Body of pancreas (tissue), 4 donors: ENCODE data around the gene ZNF638. TPM values are rescaled to one million over a fixed set of nuclear protein-coding genes. Genes with fewer than 3 reads are reported as not detected.

Experiments
- ATAC-seq: fragments of 150-250 bp; one replicate; pipeline ENCODE4 v1.9.1; 2016
- DNase-seq, 4 donors: peaks; one replicate each; pipeline ENCODE4 v3.0.0-alpha.2; 2019
- H3K27ac ChIP-seq, 4 donors: fragments of 200-600 bp; sonication (generic); 1 replicate in 3 of 4; 2 replicates in 1 of 4; pipeline versions ENCODE4 v1.5.1 to v1.6.1; 2016 to 2019; ENCODE audit warnings: mild to moderate bottlenecking in 1 of 4, mixed read lengths in 1 of 4, moderate library complexity in 1 of 4
- H3K27me3 ChIP-seq, 2 donors: fragments of 200-600 bp; sonication (generic); one replicate each; pipeline ENCODE4 v1.6.0; 2016; ENCODE audit warnings: mild to moderate bottlenecking in 1 of 2
- H3K36me3 ChIP-seq, 2 donors: fragments of 200-600 bp; sonication (generic); replicated peaks in 1 of 2; 2 replicates each; pipeline ENCODE4 v1.5.1; 2016; ENCODE audit warnings: low read depth in 2 of 2; ENCODE audit not compliant: insufficient read depth in 1 of 2
- H3K4me1 ChIP-seq: fragments of 200-600 bp; sonication (generic); one replicate; pipeline ENCODE4 v1.6.0; 2016
- H3K4me3 ChIP-seq, 2 donors: fragments of 200-600 bp; sonication (generic); 1 replicate in 1 of 2; 2 replicates in 1 of 2; pipeline ENCODE4 v1.5.1; 2016 to 2019
- H3K9me3 ChIP-seq, 3 donors: fragments of 200-600 bp; sonication (generic); 1 replicate in 2 of 3; 2 replicates in 1 of 3; pipeline ENCODE4 v1.5.1; 2016
- POLR2A ChIP-seq, 3 donors: fragments of 450-650 bp; IDR thresholded peaks; one replicate each; pipeline ENCODE4 v1.6.1; 2016; ENCODE audit warnings: antibody characterized with exemption in 3 of 3, mild to moderate bottlenecking in 2 of 3
- WGBS, 2 donors: methylation state at CpG; one replicate each; pipeline ENCODE4 v1.1.5; 2017; 5-methylcytosine and 5-hydroxymethylcytosine counted together
- intact Hi-C: fragments of 100-400 bp; cut with DNase I; formaldehyde crosslinking; loops from one replicate; pipeline ENCODE4 v1.15.1; 2023
- total RNA-seq, 2 donors: library from RNA; depleted of rRNA; stranded (reverse); fragments of >200 nt; gene quantifications; one replicate each; pipeline ENCODE4 v1.1.0, GENCODE V29; 2016
- TF ChIP-seq, protein P1 (sequence below), 7 experiments: fragments of 450-650 bp in 4 of 7; fragments of 200-600 bp in 3 of 7; sonication (generic) in 3 of 7; IDR thresholded peaks; one replicate each; pipeline ENCODE4 v1.5.1; 2016 to 2019; ENCODE audit warnings: antibody characterized with exemption in 7 of 7

The ZNF638 gene
- total RNA-seq, 2 donors from 2014 or later = 108 to 146 TPM

GRCh38 chr2:71348302-71348701, 16.7 kb downstream of the ZNF638 start:
- peaks cover 0 to 10% of the 10 kb centered on the region in 2 donors for H3K36me3 ChIP-seq
- no peak overlapping the region for H3K27ac ChIP-seq
- no peak for DNase-seq
- H3K9me3 ChIP-seq = no peaks in the 10 kb centered on the region
- intact Hi-C loops = no loop called here
- peaks cover 10% of the 10 kb centered on the region for H3K4me1 ChIP-seq
- whole genome bisulfite sequencing, 2 donors = 94 to 95% methylated on average over 3 of the region's 3 CpGs
- no peak overlapping the region for H3K4me3 ChIP-seq
- H3K27me3 ChIP-seq = no peaks in the 10 kb centered on the region
- TF ChIP-seq, protein P1, sequence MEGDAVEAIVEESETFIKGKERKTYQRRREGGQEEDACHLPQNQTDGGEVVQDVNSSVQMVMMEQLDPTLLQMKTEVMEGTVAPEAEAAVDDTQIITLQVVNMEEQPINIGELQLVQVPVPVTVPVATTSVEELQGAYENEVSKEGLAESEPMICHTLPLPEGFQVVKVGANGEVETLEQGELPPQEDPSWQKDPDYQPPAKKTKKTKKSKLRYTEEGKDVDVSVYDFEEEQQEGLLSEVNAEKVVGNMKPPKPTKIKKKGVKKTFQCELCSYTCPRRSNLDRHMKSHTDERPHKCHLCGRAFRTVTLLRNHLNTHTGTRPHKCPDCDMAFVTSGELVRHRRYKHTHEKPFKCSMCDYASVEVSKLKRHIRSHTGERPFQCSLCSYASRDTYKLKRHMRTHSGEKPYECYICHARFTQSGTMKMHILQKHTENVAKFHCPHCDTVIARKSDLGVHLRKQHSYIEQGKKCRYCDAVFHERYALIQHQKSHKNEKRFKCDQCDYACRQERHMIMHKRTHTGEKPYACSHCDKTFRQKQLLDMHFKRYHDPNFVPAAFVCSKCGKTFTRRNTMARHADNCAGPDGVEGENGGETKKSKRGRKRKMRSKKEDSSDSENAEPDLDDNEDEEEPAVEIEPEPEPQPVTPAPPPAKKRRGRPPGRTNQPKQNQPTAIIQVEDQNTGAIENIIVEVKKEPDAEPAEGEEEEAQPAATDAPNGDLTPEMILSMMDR (IDR thresholded peaks at IDR 0.05) = no peak
- TF ChIP-seq POLR2A (IDR thresholded peaks at IDR 0.05) = no peak
- ATAC-seq = no peak

DNA sequence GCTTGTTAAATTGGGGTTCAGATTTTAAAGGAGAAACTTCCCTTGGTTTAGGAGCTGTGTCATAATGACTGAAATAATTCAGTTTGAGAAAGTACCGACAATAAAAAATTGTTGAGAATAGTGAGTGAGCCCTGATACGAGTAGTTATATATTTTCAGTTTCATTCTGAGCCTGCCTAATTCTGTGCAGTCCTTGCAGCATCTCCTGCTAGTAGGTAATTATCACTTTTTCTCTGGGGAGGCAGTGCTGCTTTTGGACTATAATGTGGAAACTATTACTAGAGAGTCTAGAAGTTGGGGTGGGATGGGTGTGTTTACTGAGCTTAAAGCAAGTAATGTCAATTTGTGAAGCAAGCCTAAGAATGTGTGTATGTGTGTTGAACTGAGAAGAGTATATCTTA, 21.7 kb downstream of the ZNF638 start:
- H3K27ac ChIP-seq = no peak overlapping the region
- TF ChIP-seq, protein P1 (IDR thresholded peaks at IDR 0.05) = no peak
- no peak for TF ChIP-seq POLR2A (IDR thresholded peaks at IDR 0.05)
- no peaks in the 10 kb centered on the region for H3K27me3 ChIP-seq
- ATAC-seq = no peak
- 75 to 98% methylated on average over 2 of the region's 2 CpGs for WGBS, 2 donors
- no peaks in the 10 kb centered on the region for H3K9me3 ChIP-seq
- no peak overlapping the region for H3K4me3 ChIP-seq
- no peak for DNase-seq
- H3K4me1 ChIP-seq = peaks cover 10% of the 10 kb centered on the region
- intact Hi-C loops = no loop called here
- peaks cover 0 to 15% of the 10 kb centered on the region in 2 donors for H3K36me3 ChIP-seq

DNA sequence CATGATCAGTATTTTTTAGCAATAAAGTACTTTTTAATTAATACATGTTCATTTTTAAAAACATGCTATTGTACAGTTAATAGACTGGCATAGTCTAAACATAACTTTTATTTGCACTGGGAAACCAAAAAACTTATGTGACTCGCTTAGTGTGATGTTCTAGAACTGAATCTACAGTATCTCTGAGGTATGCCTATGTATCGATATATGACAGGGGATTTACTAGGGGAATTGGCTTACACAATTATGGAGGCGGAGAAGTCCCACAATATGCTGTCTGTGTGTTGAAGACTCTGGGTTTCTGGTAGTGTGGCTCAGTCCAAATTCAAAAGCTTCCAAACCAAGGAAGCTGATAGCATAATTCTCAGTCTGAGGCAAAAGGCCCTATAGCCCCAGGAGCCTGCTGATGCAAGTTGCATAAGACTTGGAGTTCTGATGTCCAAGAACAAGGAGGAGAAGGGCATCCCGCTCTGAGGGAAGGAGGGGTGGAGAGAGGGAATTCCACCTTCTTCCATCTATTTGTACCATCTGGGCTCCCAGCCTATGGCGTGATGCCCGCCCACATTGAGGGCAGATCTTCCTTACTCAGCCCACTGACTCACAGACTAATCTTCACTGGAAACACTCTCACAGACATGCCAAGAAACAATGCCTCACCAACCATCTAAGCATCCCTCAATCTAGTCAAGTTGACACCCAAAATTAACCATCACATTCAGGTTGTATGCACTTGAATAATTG, 27.5 kb downstream of the ZNF638 start:
- no peak overlapping the region for H3K4me3 ChIP-seq
- intact Hi-C loops = no loop called here
- peaks cover 0 to 19% of the 10 kb centered on the region in 2 donors for H3K36me3 ChIP-seq

DNA sequence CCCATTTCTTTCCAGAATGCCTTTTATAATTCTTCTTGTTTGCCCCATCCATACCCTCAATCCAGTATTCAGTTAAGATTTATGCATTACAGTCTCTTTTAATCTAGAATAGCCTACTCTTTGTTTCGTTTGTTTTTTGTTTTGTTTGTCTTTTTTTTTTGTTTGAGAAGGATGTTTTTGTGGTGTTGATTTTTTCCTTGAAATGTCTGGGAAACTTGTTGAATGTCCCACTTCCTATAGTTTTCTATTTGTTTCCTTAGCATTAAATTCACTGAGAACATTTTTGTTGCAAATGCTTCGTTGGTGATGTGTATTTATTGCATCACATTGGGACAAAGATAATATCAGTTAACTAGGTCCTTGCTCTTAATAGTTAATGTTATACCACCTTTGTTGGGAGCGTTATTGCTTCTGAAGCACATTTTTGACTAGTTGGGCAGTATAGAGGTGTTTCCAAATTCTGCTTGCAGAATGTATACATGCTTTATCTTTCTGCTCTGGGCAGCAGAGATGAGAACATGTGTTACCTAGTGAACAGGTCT, 28.9 kb downstream of the ZNF638 start:
- 59 to 80% methylated on average over 3 of the region's 3 CpGs for WGBS, 2 donors
- DNase-seq = no peak
- H3K9me3 ChIP-seq = no peaks in the 10 kb centered on the region
- TF ChIP-seq, protein P1 (IDR thresholded peaks at IDR 0.05) = no peak
- no peak for TF ChIP-seq POLR2A (IDR thresholded peaks at IDR 0.05)
- H3K27ac ChIP-seq = no peak overlapping the region
- H3K4me1 ChIP-seq = no peaks in the 10 kb centered on the region
- H3K4me3 ChIP-seq = no peak overlapping the region
- H3K36me3 ChIP-seq = peaks cover 3 to 19% of the 10 kb centered on the region in 2 donors
- ATAC-seq = no peak
- intact Hi-C loops = no loop called here
- H3K27me3 ChIP-seq = no peaks in the 10 kb centered on the region

More for the DNA sequence above, 27.5 kb downstream of the ZNF638 start:
- no peak for TF ChIP-seq POLR2A (IDR thresholded peaks at IDR 0.05)
- TF ChIP-seq, protein P1 (IDR thresholded peaks at IDR 0.05) = no peak
- Histone ChIP-seq H3K9me3 (no peaks in the 10 kb centered on the region), H3K4me1 (no peaks in the 10 kb centered on the region), H3K27me3 (no peaks in the 10 kb centered on the region), H3K27ac (no peak overlapping the region)
- WGBS, 2 donors = 96% methylated on average over 6 of the region's 6 CpGs
- ATAC-seq = no peak
- DNase-seq = no peak
